Testis (tissue), 2 donors: ENCODE measurements around the gene SCYGR8.

Experiments used
- CTCF ChIP-seq, 3 experiments: fragments of 450-650 bp in 2 of 3; fragments of 200-600 bp in 1 of 3; sonication (generic) in 1 of 3; IDR thresholded peaks; one replicate each; pipeline ENCODE4 v1.5.1; 2016 to 2019; ENCODE audit warnings: antibody characterized with exemption in 3 of 3, mild to moderate bottlenecking in 2 of 3, moderate library complexity in 1 of 3
- POLR2A ChIP-seq: fragments of 450-650 bp; IDR thresholded peaks from one replicate; pipeline ENCODE4 v1.6.1; 2017; ENCODE audit warnings: antibody characterized with exemption, mild to moderate bottlenecking, moderate library complexity

- TF ChIP-seq POLR2A: no peak
- TF ChIP-seq CTCF (IDR thresholded peaks at IDR 0.05): no peak
Observed at GRCh38 chr2:227739351-227739750, 6.3 kb upstream of the SCYGR8 start.
